ENCODE results near the gene CTU2. TPM values are rescaled to one million over a fixed set of nuclear protein-coding genes. Genes with fewer than 3 reads are reported as not detected.

The CTU2 gene
- total and polyA plus RNA-seq, 9 of the 15 experiments (the other 6 are each of a cell fraction or from before 2014, with no cell fraction given): 1.3 to 105 (median 23.2) TPM

DNA sequence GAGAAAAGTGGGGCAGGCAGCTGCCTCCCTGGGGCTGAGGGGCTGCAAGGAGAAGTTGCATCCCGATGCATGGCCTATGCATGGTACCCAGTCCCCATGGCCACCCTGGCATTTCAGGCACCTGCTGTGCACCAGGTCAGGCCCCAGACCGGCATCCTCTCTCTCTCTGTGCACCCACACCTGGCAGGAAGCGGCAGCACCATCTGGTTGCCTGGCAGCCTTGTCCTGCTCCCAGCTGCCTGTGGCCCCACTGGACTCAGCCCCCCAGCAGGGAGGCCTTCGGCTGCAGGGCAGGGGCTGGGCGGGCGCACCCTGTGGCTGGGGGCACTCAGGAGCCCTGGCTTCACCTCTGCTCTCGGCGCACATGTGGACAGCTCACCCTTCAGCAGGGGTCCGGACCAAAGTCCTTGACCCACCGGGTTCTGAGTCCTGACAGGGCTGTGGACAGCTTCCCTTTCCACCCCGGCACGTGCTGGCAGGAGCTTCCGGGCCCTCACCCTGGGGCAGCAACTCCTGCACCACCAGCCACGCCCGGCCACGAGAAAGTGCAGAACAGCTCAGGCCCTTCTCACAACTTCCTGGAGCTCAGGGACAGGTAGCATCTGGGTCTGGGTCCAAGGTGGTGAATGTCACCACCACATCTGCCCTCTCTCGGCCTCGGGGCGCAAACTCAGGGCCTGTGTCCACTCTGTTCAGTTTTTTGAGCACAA lies 36.7 kb downstream of the CTU2 start (continued):
- TF ChIP-seq, protein P1, sequence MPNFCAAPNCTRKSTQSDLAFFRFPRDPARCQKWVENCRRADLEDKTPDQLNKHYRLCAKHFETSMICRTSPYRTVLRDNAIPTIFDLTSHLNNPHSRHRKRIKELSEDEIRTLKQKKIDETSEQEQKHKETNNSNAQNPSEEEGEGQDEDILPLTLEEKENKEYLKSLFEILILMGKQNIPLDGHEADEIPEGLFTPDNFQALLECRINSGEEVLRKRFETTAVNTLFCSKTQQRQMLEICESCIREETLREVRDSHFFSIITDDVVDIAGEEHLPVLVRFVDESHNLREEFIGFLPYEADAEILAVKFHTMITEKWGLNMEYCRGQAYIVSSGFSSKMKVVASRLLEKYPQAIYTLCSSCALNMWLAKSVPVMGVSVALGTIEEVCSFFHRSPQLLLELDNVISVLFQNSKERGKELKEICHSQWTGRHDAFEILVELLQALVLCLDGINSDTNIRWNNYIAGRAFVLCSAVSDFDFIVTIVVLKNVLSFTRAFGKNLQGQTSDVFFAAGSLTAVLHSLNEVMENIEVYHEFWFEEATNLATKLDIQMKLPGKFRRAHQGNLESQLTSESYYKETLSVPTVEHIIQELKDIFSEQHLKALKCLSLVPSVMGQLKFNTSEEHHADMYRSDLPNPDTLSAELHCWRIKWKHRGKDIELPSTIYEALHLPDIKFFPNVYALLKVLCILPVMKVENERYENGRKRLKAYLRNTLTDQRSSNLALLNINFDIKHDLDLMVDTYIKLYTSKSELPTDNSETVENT (CRISPR knock-in tag; IDR thresholded peaks at IDR 0.05): no peak
- no peak for TF ChIP-seq ZNF165 (CRISPR knock-in tag; IDR thresholded peaks at IDR 0.05; ENCODE audit: borderline replicate concordance)

DNA sequence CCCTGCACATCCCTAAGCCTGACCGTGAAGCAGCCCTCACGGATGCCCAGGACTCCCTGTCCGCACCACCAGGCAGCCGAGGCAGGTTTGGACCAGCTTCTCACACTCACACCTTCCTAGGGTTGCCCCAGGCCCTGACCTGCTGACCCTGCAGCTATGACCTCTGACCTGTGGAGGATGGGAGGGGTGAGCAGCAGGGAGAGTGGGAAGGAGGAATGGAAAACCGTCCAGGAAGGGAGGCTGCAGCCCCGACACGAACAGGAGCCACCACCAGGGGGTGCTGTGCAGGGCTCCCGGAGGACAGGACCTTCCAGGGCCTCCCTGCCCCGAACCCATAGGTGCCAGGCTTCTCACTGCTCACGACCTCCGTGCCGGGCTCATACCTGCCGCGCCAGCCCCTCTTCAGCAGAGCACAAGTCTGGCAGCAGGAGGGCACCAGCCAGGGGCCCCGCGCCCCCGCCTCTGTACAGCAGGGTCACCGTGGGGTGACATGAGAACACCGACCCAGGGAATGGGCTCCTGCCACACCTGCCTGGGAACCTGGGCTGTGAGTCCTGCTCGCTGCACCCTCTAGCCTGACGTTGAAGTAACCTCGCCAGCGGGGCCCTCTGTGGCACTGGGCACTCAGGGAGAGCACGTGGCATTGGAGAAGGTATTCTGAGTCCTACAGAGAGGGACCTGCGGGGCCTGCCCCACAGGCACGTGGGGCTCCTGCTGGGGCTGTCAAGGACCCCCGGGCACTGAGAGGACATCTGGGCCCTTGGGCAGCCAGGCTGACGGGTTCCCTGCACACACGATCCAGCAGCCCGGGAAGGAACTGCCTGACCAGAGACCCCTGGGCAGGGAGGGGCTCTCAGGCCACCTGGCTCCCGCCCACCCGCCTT lies 37.6 kb downstream of the CTU2 start:
- ChIA-PET CTCF (ENCODE audit: low intra/inter-chr PET ratio) (interaction anchor here (0.7 to 4.6 kb wide), 4 partner anchors 11 to 216 kb away, joined by 3 to 32 read pairs (median 5); partner anchors contain the start of gene PIEZO1), POLR2A (interaction anchor here (1.0 kb wide), 1 partner anchor 14 kb away, joined by 3 read pairs; no protein-coding TSS in a partner anchor)
- no peak overlapping the region for H3K4me3 ChIP-seq
- FAIRE-seq: peak; percentile 88
- H3K27ac ChIP-seq (ENCODE audit: extremely low read depth, low read depth, low read length): no peak overlapping the region
- no TSS peak for BruUV-seq (replicated peaks)
- peaks cover 26% of the 10 kb centered on the region; the same call in 1 of the 2 replicates for H4K20me1 ChIP-seq (replicated peaks; ENCODE audit: control insufficient read depth, insufficient read depth, low read length)
- H3K4me1 ChIP-seq (replicated peaks in 1 of 2; ENCODE audit: control insufficient read depth in 2 of 2, insufficient read depth in 2 of 2, low read length in 2 of 2): peaks cover 0 to 92% of the 10 kb centered on the region in 2 experiments; a peak in 2 of 5 replicates
- H3K9me1 ChIP-seq (ENCODE audit: control insufficient read depth, insufficient read depth, low read length): peaks cover 9% of the 10 kb centered on the region
- H3K27me3 ChIP-seq (ENCODE audit: control insufficient read depth in 2 of 2, insufficient read depth in 2 of 2, low read length in 2 of 2): no peaks in the 10 kb centered on the region
- 76% methylated on average over 25 of the region's 32 CpGs for WGBS (ENCODE audit: insufficient coverage, low coverage, missing lambda C conversion rate)
- no peaks in the 10 kb centered on the region for H3K9me3 ChIP-seq (replicated peaks; ENCODE audit: control insufficient read depth, insufficient read depth, low read depth, low read length)
- peak; percentile 78 to 93 (median 87) for DNase-seq (ENCODE audit: extremely low read depth in 1 of 4, low spot score in 3 of 4)
- in situ Hi-C loops (cut with MboI): no loop called here
- no peak overlapping the region for H3K4me2 ChIP-seq (ENCODE audit: insufficient read depth, low read length)
- intact Hi-C loops (cut with micrococcal nuclease): no loop called here
- H3K79me2 ChIP-seq (ENCODE audit: control insufficient read depth, insufficient read depth, low read length): peaks cover 43% of the 10 kb centered on the region
- peak overlapping the region in 1 of 2 experiments; percentile 60; a peak in 2 of 4 replicates for H3K9ac ChIP-seq (ENCODE audit: insufficient read depth in 1 of 2, low read depth in 2 of 2, low read length in 2 of 2)
- H3K36me3 ChIP-seq (ENCODE audit: control insufficient read depth, insufficient read depth, low read length): peaks cover 87% of the 10 kb centered on the region; the same call in 2 of the 3 replicates
- H2AFZ ChIP-seq (ENCODE audit: low read depth, low read length): no peak overlapping the region
- peak; percentile 81 for ATAC-seq
- TF ChIP-seq RBM22 (IDR thresholded peaks at IDR 0.05; ENCODE audit: low read depth, low read length, poor library complexity, severe bottlenecking) (peak; percentile 2), PCBP1 (IDR thresholded peaks at IDR 0.05; ENCODE audit: low read depth, low read length, poor library complexity, severe bottlenecking) (peak; percentile 8), ATF1 (CRISPR knock-in tag; IDR thresholded peaks at IDR 0.05) (no peak), ATF1 (tag; IDR thresholded peaks at IDR 0.05) (0 out of 2 replicates have a peak, but pooled peaks have one; percentile 15), MTA3 (IDR thresholded peaks at IDR 0.05; ENCODE audit: borderline replicate concordance) (peak; percentile 47; the same call in 1 of the 2 replicates), RB1 (IDR thresholded peaks at IDR 0.05; ENCODE audit: low read depth) (peak; percentile 67; the same call in 1 of the 2 replicates), MAFG (tag; conservative IDR thresholded peaks at IDR 0.05) (no peak)
- TF ChIP-seq, protein P2, sequence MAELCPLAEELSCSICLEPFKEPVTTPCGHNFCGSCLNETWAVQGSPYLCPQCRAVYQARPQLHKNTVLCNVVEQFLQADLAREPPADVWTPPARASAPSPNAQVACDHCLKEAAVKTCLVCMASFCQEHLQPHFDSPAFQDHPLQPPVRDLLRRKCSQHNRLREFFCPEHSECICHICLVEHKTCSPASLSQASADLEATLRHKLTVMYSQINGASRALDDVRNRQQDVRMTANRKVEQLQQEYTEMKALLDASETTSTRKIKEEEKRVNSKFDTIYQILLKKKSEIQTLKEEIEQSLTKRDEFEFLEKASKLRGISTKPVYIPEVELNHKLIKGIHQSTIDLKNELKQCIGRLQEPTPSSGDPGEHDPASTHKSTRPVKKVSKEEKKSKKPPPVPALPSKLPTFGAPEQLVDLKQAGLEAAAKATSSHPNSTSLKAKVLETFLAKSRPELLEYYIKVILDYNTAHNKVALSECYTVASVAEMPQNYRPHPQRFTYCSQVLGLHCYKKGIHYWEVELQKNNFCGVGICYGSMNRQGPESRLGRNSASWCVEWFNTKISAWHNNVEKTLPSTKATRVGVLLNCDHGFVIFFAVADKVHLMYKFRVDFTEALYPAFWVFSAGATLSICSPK (IDR thresholded peaks at IDR 0.05; ENCODE audit: borderline replicate concordance): no peak
- TF ChIP-seq, protein P3, sequence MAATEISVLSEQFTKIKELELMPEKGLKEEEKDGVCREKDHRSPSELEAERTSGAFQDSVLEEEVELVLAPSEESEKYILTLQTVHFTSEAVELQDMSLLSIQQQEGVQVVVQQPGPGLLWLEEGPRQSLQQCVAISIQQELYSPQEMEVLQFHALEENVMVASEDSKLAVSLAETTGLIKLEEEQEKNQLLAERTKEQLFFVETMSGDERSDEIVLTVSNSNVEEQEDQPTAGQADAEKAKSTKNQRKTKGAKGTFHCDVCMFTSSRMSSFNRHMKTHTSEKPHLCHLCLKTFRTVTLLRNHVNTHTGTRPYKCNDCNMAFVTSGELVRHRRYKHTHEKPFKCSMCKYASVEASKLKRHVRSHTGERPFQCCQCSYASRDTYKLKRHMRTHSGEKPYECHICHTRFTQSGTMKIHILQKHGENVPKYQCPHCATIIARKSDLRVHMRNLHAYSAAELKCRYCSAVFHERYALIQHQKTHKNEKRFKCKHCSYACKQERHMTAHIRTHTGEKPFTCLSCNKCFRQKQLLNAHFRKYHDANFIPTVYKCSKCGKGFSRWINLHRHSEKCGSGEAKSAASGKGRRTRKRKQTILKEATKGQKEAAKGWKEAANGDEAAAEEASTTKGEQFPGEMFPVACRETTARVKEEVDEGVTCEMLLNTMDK (IDR thresholded peaks at IDR 0.05; ENCODE audit: borderline replicate concordance, insufficient read depth, low read depth, low read length, poor library complexity, severe bottlenecking): peak; percentile 49
